GM19043 (cell line): ENCODE results near the gene EFNA5.

Experiments used
- ATAC-seq: cut with Tn5 transposase; IDR thresholded peaks from one replicate; pipeline ENCODE4 v1.9.1; 2021; ENCODE audit warnings: low read depth; ENCODE audit not compliant: unreplicated experiment

Gene EFNA5

DNA sequence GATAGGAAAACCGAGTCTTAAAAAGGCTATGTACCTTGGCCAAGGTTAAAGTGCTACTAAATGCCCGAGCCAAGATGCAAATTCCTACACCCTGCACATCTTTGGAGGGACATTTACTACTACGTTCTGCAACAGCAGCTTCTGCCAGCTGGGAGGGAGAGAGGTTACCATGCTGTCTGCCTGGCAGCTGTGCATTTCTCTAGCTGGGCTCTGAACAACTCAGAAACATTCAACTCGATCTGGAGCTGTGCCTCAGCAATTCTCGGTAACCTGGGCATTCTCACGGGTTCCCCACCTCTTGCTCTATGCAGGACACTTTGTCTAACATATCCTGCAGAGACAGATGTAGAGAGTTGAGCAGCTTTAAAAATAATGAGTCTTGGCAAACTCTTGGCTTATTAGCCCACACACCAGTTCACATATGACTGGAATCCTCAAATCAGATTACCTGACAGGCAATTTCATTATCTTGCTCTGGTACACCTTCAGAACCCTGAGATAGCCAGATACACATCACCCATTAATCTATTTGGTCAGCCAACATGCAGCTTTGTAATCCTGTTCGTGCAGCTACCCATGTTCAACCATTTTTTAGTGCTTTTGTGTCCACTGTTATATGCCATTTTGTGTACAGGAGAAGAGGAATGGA lies 115.8 kb downstream of the EFNA5 start:
- ATAC-seq: no peak

DNA sequence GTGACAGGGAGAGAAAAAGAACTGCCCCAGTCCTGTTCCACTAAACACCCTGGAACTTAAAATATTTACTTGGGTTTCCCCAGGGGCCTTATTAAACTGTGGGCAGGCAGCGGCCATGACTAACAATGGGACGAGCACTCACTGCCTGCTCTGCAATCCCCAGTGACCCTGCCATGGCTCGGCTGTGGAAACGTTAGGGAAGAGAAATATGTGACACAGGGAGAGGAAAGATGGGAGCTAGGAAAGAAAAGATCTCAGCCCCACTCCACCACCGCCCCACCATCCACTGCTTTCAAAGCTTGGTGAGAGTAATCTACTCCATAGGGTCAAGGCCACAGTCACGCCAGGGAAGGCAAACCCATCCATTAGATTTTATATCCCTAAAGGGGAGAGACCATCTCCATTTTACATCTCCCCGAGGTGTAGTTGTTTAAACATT lies 117.6 kb downstream of the EFNA5 start:
- no peak for ATAC-seq

DNA sequence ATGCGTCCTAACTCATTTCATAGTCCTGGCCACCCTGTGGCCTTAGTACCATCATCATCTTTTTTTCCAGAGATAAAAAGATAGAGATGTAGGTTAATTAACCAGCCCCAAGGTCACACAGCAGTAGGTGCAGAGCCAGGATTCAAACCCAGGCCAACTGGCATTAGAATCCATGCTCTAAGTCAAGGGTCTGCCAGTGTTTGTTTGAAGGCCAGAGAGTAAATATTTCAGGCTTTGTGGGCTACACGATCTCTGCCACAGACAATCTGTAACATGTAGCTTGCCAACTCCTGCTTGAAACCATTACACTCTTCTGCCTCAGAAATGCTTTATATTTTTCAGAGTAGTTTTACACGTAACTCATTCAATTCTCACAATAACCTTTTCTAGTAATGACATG lies 119.6 kb downstream of the EFNA5 start:
- no peak for ATAC-seq

DNA sequence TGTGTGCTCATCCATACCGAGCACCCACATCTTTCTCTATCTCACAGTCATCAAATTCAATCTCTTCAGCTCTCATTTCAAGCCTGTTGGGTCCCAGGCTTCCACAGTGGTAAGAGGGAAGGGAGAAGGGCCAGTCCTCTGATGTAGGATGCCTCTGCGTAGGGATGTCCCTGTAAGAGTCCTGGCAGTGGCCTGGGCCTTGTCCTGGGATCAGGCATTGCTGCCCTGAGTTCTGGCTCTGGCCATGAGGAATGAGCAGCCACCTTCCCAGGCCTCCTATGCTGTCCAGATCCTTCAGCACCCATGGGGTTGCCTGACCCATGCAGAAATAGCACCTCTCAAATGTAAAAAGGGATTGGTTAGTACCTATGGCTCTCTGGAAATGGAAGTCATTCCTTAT lies 121.2 kb downstream of the EFNA5 start:
- ATAC-seq: no peak

DNA sequence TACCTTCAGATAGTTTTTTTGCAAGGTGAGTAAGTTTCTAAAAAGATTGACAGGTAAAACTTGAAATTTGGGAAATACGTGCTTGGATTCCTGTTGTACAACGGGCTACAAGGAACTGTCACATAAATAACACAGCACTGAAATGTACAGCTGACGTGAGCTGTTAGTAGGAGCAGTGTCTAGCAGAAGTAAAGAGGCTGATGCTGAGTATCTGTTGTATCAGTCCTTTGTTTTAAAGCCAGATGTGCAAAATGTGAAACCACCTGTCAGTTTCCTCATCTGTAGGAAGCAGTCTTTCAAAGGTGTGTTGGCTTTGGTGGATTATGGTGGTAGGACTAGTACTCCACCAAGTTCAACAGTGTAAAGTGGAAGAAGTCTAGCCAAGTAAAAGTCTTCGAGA lies 122.3 kb downstream of the EFNA5 start:
- ATAC-seq: no peak

DNA sequence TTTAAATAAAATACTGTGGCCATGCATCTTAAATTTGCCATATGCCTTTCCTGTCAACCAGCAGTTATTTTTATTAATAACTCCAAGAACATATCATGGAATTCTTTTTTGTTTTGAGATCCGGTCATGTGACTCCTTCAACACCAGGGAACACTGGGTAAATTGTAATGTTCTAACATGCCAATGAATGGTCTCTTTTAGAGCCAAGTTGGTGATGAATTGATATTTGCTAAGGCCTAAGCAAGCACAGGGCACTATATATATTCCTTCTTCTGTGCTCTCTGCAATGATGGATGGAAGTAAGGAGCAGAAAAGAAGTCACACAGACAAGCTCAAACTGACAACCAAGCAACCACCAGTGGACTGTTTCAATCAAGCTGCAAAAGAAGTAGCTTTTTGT lies 124.0 kb downstream of the EFNA5 start:
- ATAC-seq: no peak

DNA sequence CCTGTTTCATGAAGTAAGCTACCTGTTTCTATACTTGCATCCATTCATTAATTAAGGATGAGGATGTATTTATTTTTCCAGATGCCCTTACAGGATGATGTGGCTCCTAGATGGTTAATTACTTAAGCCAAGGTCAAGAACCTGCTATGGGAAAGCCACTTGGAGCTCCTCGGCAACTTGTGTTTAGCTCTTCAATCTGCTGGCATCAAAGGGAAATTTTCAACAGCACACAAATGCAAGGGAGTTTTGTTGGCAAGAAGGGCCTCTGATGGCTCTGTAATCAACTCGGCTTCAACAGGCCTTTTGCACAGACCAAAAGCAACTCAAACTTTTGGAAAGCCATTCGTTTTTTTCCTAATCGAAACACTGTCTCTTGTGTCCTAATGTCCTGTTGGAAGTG lies 125.3 kb downstream of the EFNA5 start:
- no peak for ATAC-seq

DNA sequence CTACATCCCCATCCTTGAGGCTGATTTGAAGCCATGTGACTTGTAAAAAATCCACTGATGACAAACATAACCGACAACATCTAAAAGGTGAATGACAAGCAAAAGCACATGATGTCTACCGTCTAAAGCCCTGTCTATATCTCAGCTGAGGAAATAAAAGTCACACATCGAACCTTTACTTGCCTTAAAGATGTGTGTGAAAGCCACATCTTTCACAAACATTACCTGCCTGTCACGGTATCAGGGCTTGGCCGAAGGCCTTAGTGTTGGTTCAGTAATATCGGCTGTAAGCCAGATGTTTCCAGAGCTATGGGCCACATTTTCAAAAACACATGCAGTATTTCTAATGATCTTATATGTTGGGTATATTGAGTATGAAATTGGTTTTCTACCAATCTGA lies 125.8 kb downstream of the EFNA5 start:
- no peak for ATAC-seq

DNA sequence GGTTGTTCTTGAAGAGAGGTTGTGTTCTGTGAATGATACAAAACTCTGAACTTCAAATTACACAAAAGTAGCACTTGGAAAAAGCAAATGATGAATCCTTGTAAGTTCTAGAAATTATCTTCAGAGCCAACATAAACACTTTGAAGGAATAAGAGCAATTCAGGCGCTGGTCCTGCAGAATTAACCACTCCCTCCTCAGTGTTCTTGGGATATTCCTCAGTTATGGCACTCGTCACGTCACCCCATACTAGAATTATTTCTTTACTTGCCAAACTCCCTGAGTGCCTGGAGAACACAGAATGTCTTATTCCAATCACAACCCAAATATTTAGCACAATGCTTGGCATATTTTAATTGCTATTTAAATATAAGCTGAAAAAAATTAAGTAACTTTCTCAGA lies 126.3 kb downstream of the EFNA5 start:
- ATAC-seq: no peak

DNA sequence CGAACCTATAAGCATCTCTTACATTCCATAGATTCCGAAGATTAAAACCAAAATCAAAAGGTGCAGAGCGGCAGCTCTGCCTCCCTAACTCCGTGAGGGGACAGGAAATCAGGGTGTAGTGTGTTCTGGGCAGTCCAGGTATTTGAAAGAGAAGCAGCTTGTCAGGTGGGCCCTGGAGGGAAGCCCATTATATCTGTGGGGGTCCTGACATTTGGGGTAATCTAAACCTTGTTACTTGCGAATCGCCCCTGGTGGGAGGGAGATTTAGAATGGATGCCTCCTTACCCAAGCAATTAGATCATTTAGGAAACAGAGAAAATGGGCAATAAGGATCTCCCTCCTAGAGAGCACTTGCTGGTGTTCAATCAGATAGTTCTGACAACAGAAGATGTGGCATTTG lies 126.9 kb downstream of the EFNA5 start:
- ATAC-seq: no peak

DNA sequence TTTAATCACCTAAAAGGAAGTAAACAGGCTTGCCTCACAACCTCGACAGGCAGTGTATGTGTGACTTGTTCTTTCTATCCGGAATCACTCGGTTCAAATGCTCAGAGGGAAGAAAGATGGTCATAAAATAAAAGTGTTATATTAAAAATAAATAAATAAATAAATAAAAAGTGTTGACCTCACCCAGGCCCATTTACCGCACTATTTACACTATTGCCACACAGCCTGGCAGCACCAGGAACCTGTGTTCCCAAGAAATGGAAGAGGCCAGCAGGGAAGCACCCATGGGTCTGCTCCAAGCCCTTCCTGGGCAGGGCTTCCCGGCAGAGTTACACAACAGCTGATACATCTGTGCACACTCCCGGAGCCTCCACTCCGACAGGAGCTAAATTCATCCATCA lies 127.9 kb downstream of the EFNA5 start:
- no peak for ATAC-seq

DNA sequence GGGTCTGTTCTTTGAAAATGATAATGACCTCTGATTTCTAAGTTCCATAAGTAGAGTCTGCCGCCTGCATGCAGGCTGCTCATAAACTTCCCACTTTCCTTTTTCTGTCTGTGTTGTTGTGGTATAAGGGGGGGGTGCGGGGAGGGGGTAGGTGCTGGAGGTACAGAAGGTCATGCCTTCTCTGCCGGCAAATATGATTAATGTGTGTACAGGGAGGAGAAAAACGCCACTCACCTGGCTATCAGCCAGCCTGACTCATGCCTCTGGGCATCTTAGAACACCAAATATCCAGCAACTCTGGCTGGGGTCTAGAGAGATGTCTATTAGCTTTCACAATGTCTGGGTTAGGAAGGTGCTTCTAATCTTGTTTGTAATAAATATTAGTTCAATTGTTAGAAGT lies 128.3 kb downstream of the EFNA5 start:
- ATAC-seq: peak; percentile 46

DNA sequence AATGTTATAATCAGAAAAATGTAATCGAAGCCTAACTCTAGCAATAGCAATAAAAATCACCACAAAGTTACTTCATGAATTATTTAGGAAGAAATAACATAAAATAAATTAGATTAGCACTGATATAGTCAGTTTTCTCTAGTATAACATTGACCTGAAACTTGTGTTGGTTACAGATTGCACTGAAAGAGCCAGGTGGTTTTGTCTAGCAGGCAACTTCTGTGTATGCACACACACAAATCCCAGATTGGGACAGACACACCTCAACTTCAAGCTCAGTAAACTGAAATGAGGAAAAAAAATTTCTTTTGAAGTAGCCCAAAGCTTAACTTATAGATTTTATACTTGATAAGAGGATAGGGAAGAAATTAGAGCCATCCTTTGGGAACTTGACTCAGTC lies 129.3 kb downstream of the EFNA5 start:
- peak; percentile 48 for ATAC-seq

DNA sequence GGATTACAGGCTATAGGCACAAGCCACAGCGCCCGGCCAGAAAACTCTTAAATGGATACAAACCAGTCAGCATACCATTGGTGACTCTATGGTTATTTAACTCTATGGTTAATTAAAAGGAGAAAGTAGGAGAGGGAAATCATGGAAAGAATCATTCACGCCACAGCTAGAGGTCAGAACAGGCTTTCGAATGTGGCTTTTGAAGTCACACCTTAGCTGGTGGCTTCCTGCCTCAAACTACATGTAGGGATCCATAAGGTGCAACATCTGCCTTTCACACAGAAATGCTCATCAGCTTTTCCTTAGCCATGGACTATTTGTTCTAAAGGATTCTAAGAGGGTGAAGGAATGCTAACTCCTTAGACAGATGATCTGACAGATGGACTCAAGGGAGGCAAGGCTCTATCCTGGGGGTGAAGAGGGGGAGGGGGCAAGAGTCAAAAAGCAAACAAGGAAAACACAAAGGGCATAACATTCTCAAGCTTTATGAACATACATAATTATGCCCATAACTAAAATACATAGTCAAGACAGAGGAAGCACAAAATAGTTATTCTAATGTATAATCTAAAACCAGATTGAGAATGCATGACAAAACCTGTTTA lies 130.9 kb downstream of the EFNA5 start:
- no peak for ATAC-seq

DNA sequence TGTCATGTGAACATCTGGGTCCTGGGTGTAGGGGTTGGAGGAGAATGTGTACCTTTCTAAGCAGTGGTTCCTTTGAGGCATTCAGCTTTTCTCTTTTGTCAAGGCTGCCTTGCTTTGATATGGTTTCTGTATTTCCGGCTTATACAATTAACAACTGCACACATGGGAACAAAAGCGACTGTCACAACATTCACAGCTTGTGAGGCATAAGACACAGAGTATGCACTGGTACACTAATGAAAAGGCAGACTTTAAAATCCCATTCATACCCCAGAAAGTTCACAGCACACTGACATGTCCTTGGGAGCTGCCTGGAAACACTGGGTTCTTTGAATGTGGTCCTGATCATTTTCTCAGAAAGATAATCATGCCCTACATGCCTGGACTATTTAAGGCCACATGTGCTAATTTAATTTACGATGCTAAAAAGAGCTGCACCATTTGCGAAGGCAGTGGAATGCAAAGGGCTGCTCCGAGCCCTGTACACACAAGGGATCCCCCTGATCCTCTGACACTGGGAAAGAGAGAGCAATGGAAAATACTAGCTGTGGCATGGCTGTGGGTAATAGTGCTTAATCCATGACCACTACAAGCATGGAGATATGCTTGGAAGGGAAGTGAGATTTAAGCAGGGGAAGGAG lies 131.8 kb downstream of the EFNA5 start:
- ATAC-seq: no peak

DNA sequence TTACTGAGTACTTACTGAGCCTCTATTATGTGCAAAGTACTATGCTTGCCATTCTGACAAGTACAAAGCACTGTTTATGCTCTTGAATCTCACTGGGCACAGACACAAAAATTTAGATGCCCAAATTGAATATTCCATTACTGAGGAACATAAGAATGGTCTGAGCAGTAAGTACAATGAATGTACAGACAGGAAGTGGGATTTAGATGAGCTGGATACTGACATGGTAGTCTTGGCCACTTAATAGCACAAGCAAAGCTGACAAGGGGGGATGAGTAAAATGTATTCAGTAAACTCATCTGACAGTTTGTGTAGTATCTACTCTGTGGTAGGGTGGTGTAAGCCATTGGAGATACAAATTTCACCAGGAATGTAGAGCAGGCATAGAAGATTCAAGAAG lies 132.4 kb downstream of the EFNA5 start:
- no peak for ATAC-seq

DNA sequence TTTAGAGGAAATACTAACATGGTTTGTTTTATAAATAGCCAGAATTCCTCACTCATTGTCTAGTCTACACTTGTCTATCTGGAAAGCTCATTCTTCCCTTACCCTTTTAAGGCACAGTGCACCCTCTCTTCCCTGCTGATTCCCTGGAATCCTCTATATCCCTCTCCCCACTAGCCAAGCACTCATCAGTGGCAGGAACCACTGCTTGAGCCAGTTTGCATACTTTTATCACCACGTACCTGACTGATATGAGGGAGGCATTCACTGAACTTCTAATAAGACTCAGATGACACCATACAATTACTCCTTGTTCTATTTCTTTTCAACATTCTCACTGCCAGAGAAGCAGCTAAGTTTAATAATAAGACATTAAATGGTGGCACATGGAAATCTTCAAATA lies 134.9 kb downstream of the EFNA5 start:
- no peak for ATAC-seq

DNA sequence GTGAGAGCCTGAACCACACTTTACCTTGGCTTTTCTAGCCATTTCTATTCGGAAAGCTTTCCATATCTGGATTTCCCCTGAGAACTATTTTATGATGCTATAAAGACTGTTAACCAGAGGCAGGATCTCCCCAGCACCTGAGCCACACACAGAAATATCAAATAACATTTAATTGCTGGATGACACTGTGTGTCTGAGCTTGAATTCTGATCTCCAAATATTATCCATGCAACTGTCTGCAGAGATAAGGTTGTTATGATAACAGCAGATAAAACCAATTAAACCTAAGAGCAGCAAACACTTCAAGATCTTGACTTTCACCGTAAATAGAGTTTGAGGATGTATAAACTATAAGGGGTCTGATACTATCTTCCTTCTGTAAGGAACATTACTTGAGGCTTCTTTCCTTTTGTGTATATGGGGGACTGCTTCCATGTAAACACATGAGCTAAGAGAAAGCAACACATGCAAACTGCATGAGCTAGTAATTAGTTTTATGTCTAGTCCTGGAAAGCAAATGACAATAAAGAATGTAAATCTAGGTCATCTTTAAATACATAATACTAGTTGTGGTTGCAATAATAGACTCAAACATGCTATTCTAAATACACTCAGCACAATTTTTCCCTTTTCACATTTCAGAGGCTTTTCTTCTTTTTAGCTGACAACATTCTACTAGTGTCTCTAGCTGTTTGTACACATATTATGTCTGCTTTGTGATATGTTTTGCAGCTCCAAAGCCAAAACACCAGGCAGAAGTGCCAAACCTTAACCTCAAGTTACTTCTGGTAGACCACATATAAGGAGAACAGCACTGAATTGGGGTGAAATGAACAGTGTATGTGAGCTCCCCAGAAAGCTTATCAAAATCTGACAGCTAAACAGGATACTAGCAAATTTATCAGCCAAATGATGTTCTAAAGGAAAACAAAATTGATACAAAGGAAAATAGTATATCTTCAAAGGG lies 136.5 kb downstream of the EFNA5 start:
- ATAC-seq: no peak

DNA sequence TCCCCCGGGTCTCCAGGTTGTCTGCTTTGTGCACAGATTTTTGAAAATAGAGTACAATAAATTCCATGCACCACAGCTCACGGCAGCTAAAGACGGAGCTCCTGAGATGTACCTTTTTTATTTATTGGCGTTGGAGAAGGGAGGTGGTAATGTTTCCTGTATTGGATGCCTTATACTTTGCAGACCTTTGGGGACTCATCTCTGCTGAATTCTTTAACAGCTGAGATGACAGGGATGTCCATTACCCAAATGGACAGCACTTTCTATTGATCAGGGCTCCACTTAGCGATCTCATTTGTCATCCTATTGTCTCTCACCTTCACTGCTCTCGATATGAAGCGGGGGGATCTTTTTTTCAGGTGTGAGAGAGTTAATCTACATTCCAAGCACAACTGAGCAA lies 137.8 kb downstream of the EFNA5 start:
- no peak for ATAC-seq

DNA sequence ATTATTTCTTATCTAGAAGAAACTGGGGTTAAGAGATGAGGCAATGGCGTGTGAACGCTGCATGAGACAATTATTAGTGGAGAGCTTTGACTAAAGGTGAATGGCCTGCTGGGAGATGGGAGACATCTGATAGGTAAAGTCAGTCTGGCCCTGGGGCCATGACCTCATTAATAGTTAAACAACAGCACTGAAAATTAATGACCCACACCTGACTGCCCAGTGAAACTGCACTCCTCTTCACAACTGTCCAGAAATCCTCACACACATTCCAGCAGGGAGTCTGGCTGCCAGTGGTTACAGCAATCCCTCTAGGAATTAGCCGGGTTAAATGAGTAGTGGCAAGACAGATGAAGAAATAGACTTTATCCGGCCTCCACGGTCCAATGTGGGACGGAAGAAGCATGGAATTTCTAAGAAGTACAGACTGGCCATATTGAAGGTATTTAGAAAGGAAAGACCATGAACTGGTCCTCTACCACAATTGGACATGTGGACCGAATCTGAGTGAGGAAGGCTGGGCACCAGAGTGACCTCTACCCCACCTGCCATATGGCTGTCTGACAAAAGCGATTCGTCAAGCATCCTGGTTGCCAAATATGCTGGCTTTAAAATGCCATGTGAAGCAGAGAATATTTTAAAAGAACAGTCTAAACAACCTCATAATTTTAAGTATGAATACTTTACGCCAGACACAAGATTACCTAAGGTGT lies 138.4 kb downstream of the EFNA5 start:
- ATAC-seq: no peak

DNA sequence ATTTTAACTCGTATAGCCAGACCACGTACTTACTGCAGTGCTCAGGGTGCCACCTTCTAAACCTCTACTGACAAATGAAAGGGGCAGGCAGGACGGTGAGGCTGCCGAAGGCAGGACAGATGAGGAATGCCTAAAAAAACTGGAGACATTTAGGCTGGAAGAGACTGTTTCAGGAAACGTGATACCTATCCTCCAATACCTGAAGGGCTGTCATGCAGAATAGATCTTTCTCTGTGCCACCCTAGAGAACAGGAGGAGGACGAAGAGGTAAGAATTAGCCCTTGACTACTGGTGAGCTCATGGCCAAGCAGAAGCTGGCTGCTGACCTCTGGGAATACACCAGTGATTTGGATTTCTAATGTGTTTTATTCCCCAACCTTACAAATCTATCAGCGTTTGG lies 139.4 kb downstream of the EFNA5 start:
- ATAC-seq: no peak
